ENCODE data around the gene HDGFL3.
"Not testable (repeated sequence)": the region's sequence is repeated elsewhere in the genome, so short reads cannot be mapped to it uniquely, and the experiment has no call there.

DNA sequence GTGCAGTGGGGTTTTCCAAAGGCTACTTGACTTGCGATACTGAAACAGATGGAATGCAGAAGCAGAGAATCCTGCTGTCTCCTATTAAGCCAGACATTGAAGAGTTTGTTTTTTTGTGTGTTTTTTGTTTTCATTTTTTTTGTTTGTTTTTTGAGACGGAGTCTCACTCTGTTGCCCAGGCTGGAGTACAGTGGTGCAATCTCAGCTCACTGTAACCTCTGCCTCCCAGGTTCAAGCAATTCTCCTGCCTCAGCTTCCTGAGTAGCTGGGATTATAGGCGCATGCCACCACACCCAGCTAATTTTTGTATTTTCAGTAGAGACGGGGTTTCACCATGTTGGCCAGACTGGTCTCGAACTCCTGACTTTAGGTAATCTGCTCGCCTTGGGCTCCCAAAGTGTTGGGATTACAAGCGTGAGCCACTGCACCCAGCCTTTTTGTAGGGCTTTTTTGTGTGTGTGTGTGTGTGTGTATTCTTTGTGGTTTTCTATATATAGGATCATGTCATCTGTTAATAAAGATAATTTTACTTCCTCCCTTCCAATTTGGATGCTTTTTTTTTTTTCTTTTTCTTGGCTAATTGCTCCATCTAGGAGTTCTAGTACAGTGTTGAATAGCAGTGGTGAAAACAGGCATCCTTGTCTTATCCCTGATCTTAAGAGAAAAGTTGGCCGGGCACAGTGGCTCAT, 121.6 kb downstream of the HDGFL3 start:
- not testable (repeated sequence) for TF ChIP-seq EZH2 (IDR thresholded peaks at IDR 0.05); POLR2AphosphoS5 (IDR thresholded peaks at IDR 0.05; ENCODE audit: borderline replicate concordance, low read depth, low read length)
